ACC112 (cell line): Measurements from ENCODE around the gene SPPL3.
"Not testable (repeated sequence)": the region's sequence is repeated elsewhere in the genome, so short reads cannot be mapped to it uniquely, and the experiment has no call there.

Experiments
- H2AFZ ChIP-seq: fragments of 200-600 bp; sonication (generic); one replicate; pipeline ENCODE4 v1.6.0; 2017; ENCODE audit warnings: antibody characterized with exemption, low read length; ENCODE audit not compliant: unreplicated experiment
- H3K27ac ChIP-seq: fragments of 200-600 bp; sonication (generic); 2 replicates; pipeline ENCODE4 v1.5.1; 2014; ENCODE audit warnings: low read depth, mild to moderate bottlenecking, antibody characterized with exemption, low read length, moderate library complexity
- H3K27me3 ChIP-seq: fragments of 200-600 bp; sonication (generic); 2 replicates; pipeline ENCODE4 v1.6.1; 2014; ENCODE audit warnings: mild to moderate bottlenecking, antibody characterized with exemption, low read length, moderate library complexity, mixed read lengths; ENCODE audit not compliant: insufficient read depth
- H3K36me3 ChIP-seq: fragments of 200-600 bp; sonication (generic); 2 replicates; pipeline ENCODE4 v1.6.1; 2016; ENCODE audit warnings: mild to moderate bottlenecking, antibody characterized with exemption, low read length, moderate library complexity, mixed read lengths; ENCODE audit not compliant: insufficient read depth
- H3K4me1 ChIP-seq: fragments of 200-600 bp; sonication (generic); one replicate; pipeline ENCODE4 v1.6.1; 2016; ENCODE audit warnings: low read length, mixed read lengths; ENCODE audit not compliant: insufficient read depth, unreplicated experiment, control insufficient read depth
- H3K4me3 ChIP-seq: fragments of 200-600 bp; sonication (generic); 2 replicates; pipeline ENCODE4 v1.5.1; 2014; ENCODE audit warnings: mild to moderate bottlenecking, low read depth, low read length
- H3K79me2 ChIP-seq: fragments of 200-600 bp; sonication (generic); one replicate; pipeline ENCODE4 v1.6.0; 2016; ENCODE audit warnings: low read length; ENCODE audit not compliant: control insufficient read depth, unreplicated experiment, insufficient read depth

Gene SPPL3, protein sequence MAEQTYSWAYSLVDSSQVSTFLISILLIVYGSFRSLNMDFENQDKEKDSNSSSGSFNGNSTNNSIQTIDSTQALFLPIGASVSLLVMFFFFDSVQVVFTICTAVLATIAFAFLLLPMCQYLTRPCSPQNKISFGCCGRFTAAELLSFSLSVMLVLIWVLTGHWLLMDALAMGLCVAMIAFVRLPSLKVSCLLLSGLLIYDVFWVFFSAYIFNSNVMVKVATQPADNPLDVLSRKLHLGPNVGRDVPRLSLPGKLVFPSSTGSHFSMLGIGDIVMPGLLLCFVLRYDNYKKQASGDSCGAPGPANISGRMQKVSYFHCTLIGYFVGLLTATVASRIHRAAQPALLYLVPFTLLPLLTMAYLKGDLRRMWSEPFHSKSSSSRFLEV

GRCh38 chr12:120904197-120904773 is at the start of gene SPPL3:
Gene SPPL3, minus strand, starts transcription at chr12:120904358. Its CDS starts 491 bp downstream, at chr12:120903867.
- H3K36me3 ChIP-seq, result no peaks in the 10 kb centered on the region
- no peaks in the 10 kb centered on the region for H3K27me3 ChIP-seq
- H3K4me3 ChIP-seq, result peak within 1 kb of the TSS; percentile 94
- H2AFZ ChIP-seq, result peak within 1 kb of the TSS; percentile 96
- peaks cover 31% of the 10 kb centered on the region for H3K79me2 ChIP-seq
- no peak within 1 kb of the TSS for H3K27ac ChIP-seq
- peaks cover 22% of the 10 kb centered on the region for H3K4me1 ChIP-seq

- Histone ChIP-seq H3K36me3 (no peaks in the 10 kb centered on the region), H2AFZ (no peak overlapping the region), H3K79me2 (no peaks in the 10 kb centered on the region), H3K4me1 (no peaks in the 10 kb centered on the region), H3K27ac (no peak overlapping the region), H3K27me3 (no peaks in the 10 kb centered on the region), H3K4me3 (no peak overlapping the region)
Measured at GRCh38 chr12:120950807-120951206, 46.6 kb upstream of the SPPL3 start.

- not testable (repeated sequence) for H2AFZ ChIP-seq, H3K27me3 ChIP-seq, H3K4me3 ChIP-seq, H3K79me2 ChIP-seq, H3K4me1 ChIP-seq, H3K36me3 ChIP-seq, H3K27ac ChIP-seq
Measured at GRCh38 chr12:120950260-120950799, 46.2 kb upstream of the SPPL3 start.

DNA sequence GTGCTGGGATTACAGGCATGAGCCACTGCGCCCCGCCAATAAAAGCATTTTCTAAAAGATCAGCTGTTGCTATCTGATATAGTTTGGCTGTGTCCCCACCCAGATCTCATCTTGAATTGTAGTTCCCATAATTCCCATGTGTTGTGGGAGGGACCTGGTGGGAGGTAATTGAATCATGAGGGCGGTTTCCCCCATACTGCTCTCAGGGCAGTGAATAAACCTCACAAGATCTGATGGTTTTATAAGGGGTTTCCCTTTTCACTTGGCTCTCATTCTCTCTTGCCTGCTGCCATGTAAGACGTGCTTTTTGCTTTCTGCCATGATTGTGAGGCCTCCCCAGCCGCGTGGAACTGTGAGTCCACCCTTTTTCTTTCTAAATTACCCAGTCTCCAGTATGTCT is 41.4 kb upstream of the SPPL3 start:
- H3K4me3 ChIP-seq, H3K4me1 ChIP-seq, H2AFZ ChIP-seq, H3K79me2 ChIP-seq, H3K27me3 ChIP-seq, H3K27ac ChIP-seq, H3K36me3 ChIP-seq: not testable (repeated sequence)

GRCh38 chr12:120944645-120945217 is 40.6 kb upstream of the SPPL3 start:
- no peak overlapping the region for H2AFZ ChIP-seq
- H3K4me3 ChIP-seq, result no peak overlapping the region
- no peaks in the 10 kb centered on the region for H3K36me3 ChIP-seq

GRCh38 chr12:120943482-120943881 is 39.3 kb upstream of the SPPL3 start:
- no peak overlapping the region for H3K4me3 ChIP-seq
- peaks cover 20% of the 10 kb centered on the region for H3K27me3 ChIP-seq
- H3K36me3 ChIP-seq, result no peaks in the 10 kb centered on the region
- no peaks in the 10 kb centered on the region for H3K79me2 ChIP-seq
- no peaks in the 10 kb centered on the region for H3K4me1 ChIP-seq
- H3K27ac ChIP-seq, result no peak overlapping the region
- H2AFZ ChIP-seq, result no peak overlapping the region

More at GRCh38 chr12:120944645-120945217, 40.6 kb upstream of the SPPL3 start:
- Histone ChIP-seq H3K27me3 (peaks cover 8% of the 10 kb centered on the region; the same call in 1 of the 2 replicates), H3K79me2 (no peaks in the 10 kb centered on the region), H3K27ac (no peak overlapping the region), H3K4me1 (no peaks in the 10 kb centered on the region)

DNA sequence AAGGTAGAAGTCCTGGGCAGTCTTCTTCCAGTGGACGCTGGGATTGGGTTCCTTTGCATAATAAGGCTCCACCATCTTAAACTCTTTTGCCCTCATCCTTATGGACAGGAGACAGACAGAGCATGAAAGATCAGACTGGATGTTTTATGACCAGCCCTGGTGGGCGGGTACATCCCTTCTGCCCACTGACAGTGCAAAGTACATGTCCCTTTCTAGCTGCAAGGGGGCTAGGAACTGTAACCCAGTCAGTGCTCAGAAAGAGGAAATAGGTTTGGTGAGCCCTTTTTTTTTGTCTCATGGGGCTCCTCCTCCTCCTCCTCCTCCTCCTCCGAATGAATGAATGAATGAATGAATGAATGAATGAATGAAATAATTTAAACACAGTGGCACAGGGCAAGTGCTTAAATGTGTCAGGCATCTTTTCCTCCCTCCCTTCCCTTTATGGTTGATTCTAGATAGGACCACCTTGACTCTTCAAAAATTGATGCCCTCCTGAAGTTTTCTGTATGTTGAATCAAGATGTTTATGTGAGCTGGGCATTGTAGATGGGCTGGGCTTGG is 37.8 kb upstream of the SPPL3 start:
- Histone ChIP-seq H3K4me3 (no peak overlapping the region), H3K36me3 (no peaks in the 10 kb centered on the region), H3K27me3 (peaks cover 33% of the 10 kb centered on the region), H2AFZ (no peak overlapping the region), H3K79me2 (no peaks in the 10 kb centered on the region), H3K27ac (no peak overlapping the region), H3K4me1 (no peaks in the 10 kb centered on the region)

- Histone ChIP-seq H3K36me3 (no peaks in the 10 kb centered on the region), H3K79me2 (no peaks in the 10 kb centered on the region), H3K27ac (no peak overlapping the region), H2AFZ (no peak overlapping the region), H3K4me3 (no peak overlapping the region), H3K27me3 (peaks cover 34% of the 10 kb centered on the region), H3K4me1 (no peaks in the 10 kb centered on the region)
Measured at GRCh38 chr12:120941412-120941811, 37.3 kb upstream of the SPPL3 start.

- H3K27ac ChIP-seq, result no peak overlapping the region
- no peaks in the 10 kb centered on the region for H3K79me2 ChIP-seq
- H3K4me1 ChIP-seq, result no peaks in the 10 kb centered on the region
- H3K4me3 ChIP-seq, result no peak overlapping the region
- no peaks in the 10 kb centered on the region for H3K36me3 ChIP-seq
- H3K27me3 ChIP-seq, result peaks cover 34% of the 10 kb centered on the region
- H2AFZ ChIP-seq, result no peak overlapping the region
Measured at GRCh38 chr12:120940799-120941198, 36.6 kb upstream of the SPPL3 start.

- no peak overlapping the region for H3K4me3 ChIP-seq
- peaks cover 34% of the 10 kb centered on the region for H3K27me3 ChIP-seq
- H3K4me1 ChIP-seq, result no peaks in the 10 kb centered on the region
- no peaks in the 10 kb centered on the region for H3K36me3 ChIP-seq
- H3K79me2 ChIP-seq, result no peaks in the 10 kb centered on the region
- no peak overlapping the region for H2AFZ ChIP-seq
- H3K27ac ChIP-seq, result no peak overlapping the region
Measured at GRCh38 chr12:120940006-120940405, 35.8 kb upstream of the SPPL3 start.
